T-helper 1 cell (primary cell): Measurements from ENCODE around the gene ALDH4A1.
A peak's percentile ranks its signal among the peaks of the same experiment; 100 is the strongest.

Experiments used
- DNase-seq, 5 donors: peaks; one replicate each; pipeline ENCODE4 v3.0.0-alpha.2; 2012 to 2020

Gene ALDH4A1

DNA sequence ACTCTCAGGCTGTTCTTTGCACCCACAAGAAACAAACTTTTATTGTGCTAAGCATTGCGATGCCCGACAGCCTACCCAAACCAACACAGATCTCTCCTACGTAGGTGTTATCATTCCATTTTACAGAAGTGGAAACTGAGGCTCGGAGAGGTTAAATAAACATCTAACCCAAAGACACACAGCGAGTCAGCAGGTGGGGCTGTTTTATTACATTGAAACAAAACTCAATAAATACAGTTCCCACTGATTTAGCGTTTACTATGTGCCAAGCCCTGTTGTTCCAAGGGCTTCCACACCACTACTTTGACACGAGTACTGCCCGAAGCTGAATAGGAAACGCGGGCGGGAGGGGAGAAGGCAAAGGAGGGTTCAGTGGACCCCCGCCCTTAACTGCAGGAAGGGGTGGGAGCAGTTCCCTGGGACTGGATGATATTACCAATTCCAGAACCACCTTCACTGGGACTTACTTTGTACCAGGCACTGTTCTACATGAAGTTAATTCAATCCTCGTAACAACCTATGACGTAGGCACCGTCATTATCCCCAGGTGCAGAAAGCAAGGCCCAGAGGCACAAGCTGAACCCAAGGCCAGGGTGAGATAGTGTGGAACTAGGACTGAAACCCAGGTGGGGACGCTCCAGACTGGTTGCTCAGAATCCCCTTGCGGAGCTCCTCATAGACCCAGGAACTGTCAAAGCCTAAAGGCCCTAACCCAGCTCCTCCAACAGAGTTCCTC lies 19.3 kb upstream of the ALDH4A1 start:
- DNase-seq, result no peak

DNA sequence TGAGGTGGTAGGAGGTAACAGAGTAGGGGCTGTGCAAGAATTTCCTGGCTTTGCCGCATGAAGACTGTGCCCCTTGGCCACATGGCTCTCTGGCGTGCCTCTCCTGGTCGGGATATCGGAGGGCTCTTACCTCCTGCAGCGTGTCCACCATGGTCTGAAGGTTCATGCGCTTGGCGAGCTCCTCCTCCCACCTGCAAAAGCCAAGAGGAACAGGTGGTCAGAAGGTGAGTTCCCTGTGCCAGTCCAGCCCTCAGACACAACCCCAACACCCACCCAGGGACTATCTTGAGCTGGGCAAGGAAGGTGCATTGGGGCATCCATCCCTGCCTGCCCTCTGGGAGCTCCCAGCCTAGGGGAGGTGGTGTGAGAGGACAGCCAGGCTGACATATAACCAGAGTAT lies 18.6 kb upstream of the ALDH4A1 start:
- DNase-seq, result no peak

DNA sequence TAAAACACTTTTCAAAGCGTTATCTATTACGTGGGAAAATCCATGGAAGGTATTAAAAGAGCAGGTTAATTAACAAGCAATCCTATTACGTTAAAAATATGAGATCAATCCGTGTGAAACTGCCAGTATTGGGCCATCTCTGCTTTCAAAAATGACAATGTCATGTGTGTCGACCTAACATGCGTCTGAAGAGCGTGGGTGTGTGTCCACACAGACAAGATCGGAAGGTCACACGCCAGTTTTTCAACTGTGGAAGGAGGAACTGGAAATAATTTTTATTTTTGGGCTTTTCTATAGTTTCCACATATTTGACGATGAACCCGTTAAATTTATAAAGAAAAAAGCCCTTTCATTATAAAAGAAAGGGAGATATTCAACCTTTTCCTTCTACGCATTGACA lies 17.6 kb upstream of the ALDH4A1 start:
- no peak for DNase-seq

DNA sequence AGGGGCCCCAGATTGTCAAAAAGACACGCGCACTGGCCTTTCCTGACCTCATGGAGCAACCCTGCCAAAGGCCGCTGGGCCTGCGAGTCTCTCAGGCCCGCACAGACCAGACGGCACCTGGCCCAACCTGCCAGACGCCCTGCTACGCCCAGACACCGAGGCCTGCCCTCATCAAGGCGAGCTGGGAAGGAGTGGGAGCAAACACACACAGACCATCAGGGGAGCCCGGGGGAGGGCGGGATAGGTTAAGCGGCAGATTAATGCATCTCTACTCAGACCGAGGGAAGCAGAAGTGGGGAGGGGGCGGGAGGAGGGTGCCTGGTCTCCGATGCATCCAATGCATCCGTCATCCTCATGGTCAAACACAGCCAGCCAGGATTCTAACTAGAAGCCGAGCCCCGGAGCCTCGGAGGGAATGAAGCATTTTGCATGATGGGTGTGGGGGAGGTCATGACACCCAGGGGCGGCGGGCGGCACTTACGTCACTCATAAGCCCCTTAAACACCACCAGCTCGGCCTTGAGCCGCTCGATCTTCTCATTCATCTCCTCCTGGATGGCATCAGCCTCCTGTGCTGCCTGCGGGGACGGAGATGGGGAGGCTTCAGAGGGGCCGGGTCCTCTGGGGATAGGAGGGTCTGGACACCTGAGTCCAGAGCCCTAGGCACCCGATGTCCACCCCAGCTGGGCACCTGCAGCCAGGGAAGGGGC lies 17.0 kb upstream of the ALDH4A1 start:
- no peak for DNase-seq

DNA sequence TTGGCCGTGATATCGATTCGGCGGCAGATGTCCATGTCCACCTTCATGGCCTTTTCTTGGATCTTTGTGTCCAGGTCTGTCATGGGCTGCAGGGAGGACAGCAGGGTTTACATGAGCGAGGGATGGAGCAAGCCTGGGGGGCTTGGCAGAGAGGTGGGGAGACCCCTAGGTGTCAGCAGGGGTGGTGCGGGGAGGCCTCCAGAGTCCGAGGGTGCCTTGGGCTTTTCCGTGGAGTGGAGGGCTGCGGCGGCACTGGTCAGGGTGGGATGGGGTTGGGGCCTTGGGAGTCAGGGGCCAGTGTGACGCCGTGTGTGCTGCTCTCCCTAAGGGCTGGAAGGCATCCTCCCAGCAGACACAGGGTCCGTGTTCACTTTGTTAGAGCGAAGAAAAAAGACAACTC lies 16.1 kb upstream of the ALDH4A1 start:
- DNase-seq, result no peak

DNA sequence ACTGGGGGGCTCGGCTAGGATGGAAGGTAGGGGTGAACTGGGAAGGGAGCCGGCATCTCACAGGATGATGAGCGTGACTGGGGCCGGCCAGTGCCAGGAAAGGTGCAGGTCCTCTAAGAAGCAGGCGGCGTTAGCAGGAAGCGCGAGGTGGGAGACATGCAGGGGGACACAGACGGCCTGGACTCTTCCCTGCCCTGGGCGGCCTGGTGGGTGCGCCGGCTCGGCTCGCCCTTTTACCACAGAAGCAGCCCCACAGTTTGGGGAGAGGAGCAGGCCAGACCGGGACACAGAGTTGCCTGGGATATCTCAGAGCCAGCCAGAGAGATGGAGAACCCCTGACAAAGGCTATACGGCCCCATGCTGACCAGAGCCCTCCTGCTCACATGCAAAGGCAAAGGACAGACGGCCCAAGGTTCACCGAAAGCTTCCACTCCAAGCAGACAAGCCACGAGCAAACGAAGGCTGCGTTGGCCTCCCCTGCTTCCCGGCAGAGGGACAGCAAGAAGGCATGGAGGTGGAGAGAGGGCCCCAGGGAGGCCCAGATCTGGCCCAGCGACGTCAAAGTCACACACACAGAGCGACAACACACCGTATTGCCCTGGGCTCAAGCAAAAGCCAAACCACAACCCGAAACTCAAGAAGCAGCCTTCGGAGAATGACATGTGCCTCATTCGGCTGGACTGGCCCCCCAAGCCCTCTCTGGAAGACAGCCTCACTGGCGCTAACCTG lies 14.9 kb upstream of the ALDH4A1 start:
- no peak for DNase-seq

DNA sequence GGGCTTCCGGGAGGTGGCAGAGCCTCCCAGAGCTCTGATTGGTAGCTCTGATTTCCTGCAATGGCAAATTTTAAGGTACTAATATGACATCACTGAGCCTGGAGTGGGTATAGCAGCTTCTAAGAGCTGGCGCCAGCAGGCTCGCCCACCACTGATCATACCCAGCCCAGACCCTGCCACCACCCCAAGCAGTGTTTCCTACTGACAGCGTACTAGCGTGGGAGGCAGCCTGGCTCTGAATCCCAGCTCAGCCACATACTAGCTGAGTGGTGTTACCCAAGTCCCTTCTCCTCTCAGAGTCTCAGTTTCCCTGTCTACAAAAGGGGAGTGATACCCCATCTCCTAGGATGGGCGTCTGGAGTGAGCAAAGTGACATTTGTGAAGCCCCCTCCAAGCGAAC lies 13.0 kb upstream of the ALDH4A1 start:
- no peak for DNase-seq

DNA sequence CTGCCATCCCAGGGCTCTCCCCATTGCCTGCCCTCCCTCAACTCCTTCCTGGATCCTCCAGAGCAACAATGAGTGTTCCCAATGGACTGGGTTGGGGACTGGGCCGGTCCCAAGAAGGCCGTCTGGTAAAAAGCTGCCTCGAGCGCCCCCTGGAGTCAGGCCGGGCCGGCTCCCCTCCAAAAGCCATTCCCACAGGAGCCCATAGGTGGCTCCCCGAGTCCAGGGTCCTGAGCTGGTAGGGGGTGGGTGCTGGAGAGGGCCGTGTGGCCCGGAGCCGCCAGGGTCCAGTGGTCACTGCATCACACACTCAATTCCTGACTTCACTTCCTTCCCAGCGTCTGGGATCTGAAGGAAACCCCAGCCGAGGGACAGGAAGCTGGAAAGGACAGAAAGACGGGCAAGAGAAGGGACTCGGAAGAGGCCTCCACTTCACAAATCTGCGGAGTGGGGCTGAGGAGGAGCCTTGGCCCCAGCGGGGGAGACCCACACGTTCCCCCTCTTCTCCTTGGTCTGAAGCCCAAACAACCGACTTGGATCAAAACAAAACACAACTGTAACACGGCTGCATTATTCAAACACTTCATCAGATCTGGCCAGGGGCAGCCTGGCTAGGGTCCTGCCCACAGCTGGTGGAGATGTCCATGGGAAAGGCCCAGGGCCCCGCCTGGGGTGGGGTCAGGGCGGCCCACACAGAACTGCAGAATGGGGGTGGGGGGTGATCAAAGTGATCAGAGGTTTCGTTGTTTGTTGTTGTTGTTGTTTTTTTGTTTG lies 10.9 kb upstream of the ALDH4A1 start:
- DNase-seq, result peak; percentile 46 to 67 (median 59)

DNA sequence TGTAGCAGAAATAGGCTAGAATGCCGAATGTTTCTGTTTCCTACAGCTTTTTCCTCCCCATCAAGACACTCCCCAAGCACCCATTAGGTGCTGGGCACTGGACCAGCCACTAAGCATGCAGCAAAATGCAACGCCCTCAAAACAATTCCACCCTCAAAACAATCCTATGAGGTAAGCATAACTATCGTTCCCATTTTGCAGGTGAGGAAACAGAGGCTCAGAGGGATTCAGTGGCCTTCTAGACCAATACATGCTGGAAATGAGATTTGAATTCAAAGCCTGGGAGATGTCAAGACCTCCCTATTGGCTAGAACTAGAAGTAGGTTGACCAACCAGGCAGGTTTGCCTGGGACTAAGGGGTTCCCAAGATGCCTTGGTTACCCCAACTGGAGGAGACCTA lies 10.2 kb upstream of the ALDH4A1 start:
- DNase-seq, result no peak

DNA sequence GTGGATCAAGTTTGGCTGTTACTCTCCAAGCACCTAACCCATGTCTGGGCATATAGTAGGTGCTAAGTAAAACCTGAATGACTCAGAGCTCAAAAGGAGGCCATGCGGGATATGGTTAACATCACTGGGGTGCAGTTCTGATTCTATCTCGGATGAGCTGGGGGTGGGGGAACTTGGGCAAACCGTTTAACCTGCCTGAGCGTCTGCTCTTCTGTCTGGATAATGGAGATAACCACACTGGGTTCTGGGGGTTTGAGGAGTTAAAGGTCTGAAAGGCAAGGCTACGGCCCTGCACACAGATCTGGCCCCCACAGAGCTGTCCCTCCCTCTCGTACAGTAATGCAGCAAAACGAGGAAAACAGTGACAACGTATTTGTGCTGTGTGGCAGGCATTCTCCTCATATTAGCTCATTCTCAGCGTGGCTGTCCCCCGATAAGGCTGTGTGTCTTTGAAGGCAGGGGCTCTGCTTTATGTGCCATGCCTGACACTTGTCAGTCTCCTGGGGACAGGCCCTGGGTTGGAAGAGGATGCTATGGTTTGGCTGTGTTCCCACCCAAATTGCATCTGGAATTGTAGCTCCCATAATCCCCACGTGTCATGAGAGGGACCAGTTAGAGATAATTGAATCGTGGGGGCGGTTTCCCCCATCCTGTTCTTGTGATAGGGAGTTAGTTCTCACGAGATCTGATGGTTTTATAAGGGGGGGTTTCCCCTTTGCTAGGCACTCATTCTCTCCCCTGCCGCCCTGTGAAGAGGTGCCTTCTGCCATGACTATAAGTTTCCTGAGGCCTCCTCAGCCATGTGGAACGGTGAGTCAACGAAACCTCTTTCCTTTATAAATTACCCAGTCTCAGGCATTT lies 6.8 kb upstream of the ALDH4A1 start:
- DNase-seq, result no peak

DNA sequence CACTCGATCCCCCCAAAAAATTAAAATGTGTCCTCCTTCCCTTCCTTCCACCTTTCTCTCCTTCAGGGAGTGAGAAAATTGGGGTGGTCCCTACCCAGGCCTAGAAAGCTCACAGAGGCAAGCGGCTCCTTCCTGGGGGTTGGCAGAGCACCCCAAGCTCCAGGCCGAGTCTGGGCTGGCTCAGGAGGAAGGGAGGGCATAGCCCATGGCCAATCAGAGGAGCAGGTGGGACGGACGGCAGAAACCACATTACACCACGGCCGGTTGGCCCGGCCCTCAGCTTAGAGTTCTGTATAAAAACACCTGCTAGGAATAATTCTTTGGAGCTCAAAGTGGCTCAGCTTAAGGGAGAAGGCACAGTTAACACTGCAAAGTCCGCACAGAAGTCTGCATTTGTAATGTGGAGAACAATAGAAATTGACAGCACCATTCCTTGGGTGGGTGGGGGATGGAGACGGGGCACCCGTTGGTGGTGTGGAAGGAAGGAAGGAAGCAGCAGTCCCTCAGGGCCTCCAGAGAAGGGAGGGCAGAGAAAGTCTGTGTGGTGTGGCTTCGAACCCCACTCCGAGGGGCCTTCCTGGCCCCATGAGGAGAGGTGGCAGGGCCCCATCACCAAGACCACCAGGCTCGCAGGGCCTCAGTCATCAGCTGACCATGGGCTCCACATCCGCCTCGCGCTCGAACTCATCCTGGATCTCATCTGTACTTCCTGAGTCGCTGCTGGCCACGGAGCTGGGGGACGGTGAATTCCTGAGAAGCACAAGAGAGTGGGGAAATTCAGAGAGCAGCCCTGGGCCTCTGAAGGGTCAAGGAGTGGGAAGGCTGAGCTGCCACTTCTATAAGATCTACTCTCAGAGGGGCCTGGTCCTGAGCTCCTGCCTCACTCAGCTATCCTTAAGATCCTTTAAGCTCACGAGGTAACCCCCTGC lies 5.8 kb upstream of the ALDH4A1 start:
- no peak for DNase-seq

DNA sequence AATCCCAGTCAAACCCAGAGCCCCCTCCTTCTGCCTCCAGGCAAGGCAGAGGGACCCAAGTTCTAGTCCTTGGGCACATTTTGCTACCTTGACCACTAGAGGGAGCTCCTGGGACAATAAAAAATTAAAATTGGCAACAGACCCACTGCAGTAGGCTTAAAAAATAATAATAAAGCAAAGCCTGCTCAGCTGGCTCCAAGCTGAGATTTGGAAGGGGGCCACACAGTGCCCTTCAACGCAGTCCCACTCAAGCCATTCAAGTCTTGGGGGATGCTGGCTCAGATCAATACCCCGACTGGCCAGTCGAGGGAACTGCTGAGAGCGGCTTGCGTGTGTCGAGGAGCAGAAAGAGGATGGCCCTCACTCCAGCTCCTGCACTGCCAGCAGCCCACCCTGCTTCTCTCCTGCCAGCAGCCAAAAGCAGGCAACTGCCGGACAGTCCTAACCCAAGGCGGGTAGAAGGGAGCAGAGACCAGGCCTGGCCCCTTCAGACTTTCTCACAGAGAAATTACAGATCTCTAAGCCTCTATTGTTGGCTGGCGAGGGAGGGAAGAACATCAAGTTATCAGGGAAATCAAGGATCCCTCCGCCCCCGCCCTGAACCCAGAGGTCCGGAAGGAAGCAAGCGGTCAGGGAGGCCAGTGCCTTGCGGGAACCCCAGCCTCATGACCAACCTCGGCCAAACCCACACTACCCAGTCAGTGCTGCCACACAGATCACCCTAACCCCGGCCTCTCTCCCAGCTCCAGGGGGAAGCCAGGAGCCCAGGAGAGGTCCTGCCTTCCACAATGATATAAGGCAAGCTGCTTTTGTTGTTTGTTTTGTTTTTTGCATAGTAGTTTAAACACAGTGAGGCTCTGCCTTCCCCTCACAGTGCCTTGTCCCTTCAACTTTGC lies 4.9 kb upstream of the ALDH4A1 start:
- DNase-seq, result peak in 4 of 5 donors; percentile 27 to 62 (median 60)

DNA sequence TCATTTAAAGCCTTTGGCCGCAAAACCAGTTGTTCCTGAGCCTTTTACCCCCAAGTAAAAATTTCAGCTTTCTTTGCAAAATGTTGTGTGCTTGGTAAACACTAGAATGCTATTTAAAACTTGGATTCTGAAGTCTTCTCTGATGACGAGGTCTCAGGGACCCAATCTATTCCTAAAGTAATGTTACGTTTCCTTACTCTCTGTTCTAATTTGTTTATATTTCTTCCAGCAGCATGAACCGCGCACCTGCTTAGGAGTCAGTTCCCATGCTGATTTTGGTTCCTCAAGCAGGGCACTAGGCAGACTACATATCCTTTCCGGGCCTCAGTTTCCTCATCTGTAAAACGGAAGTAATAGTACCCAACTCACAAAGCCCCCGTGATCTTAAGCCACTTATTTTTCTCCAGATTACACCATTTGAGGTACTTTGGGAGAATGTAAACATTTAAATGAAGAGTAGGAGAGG lies 969 bp upstream of the ALDH4A1 start:
- DNase-seq, result no peak

DNA sequence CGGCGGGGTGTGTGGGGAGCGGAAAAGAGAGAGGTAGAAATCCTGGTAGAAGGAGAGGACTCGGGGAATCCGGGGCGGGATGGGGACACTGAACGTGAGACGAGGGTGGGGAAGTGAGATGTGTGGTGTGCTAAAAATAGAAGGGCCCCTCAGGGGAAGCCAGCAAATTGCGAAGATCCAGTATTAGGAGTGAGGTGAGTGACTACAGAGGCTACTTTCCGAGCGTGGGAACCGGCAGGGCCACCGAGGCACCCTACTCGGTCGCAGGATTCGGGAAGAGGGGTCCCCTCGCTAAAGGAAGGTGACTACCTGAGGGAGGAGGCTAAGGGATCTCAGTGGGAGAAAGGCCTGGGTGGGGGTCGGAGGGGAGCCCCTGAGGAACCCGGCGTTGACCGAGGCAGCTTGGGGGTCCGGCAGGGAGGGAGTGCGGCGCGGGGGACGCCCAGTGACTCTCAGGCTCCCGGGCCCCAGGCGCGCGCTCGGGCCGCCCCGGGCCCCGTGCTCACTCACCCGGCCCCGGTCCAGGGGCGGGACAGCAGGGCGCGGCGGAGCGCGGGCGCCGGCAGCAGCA lies 318 bp downstream of the ALDH4A1 start:
- DNase-seq, result peak in 1 of 5 donors; percentile 7

DNA sequence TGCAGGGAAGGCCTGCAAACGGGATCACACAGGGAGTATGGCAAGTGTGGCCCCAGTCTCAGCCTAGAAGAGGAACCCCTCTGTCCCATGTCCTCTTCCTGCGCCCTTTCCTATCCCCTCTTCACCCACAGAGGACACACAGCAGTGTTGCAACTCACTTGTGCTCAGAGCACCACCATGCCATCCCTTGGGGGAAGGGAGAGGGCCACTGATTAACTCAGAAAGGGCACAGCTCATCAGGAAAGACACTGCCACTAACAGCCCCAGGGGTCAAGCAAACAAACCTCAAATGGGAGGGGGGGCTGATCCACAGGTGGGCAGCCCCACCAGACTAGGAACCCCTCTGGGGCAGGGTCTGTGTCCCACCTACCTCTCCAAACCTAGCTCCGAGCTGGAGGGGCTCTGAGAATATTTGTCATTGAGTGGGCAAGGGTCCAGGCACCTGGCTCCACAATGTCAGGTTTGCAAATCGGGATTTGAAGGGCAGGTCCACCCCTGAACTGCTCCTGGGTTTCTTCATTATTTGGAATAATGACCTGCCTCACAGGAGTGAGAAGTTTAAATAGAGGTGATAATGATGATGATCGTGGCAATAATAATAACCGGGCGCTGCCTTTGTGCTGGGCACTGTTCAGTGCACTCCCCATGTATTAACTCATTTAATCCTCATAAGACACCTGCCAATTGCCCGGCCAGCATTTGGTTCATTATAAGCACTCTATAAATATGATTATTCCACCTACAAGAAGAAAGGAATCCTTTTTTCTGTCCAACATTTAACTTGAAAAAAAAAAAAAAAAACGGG lies 1.0 kb downstream of the ALDH4A1 start:
- DNase-seq, result no peak

DNA sequence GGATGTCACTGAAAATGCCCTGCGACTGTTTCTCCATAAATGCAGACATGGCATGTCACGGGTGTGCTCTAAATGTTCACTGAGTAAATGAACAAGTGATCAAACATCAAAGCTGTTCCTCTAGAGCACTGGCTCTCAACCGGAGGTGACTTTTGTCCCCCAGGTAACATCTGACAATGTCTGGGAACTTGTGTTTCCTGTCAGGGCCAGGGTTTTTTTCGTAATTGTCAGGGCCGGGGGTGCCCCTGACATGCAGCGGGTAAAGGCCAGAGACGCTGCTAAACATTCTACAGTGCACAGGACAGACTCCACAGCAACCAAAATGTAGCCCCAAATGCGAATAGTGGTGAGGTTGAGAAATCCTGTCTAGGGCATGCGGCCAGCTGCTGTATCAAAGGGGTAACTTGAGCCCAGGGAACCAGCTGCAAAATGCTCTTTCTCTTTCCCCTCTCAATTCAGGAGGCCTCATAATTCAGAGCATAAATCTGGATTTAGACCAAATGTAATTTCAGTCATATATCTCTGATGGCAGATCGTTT lies 2.0 kb downstream of the ALDH4A1 start:
- DNase-seq, result no peak

DNA sequence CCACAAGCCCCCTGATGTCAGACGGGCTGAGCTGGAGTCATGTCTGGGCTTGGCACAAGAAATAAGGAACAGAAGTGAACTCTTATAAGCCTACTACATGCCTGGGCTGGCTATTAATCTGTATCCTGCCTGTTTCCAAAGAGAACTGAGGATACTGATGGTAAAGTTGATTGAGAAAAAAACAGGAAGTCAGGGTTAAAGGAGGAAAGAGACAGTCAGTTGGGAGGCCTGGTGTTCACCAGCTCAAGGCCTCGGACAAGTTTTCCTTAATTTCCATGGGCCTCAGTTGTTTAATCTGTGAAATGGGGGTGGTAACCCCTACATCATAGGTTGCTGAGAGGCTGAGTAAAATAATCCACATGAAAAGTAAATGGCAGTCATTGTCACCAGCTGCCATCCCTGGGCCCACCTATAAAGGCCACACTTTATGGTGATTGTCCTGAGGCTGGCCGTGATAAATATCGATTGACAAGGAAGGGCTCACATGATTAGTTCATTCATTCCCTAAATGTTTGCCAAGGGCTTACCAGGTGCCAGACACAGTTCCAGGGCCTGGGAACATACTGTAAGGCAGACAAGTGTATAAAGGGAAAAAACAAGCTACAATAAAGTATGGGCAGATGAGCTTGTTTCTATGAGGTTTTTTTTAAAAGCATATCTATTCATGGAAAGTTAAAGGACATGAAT lies 2.8 kb downstream of the ALDH4A1 start:
- no peak for DNase-seq

DNA sequence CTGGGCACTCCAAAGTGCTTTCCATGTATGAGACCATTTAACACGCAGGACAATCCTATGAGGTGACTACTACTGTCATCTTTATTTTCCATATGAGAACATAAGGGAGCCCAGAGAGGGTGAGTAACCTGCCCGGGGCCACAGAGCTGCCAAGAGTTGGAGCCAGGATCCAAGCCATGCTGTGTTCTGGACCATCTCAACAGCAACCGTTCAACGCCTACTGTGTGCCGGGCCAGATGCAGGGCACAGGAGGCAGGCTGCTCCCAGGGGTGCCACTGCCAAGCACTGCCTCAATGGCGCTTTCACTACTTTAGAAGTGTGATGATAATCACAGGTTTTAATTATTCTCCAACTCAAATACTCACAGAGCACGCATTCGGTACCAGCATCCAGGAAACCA lies 3.8 kb downstream of the ALDH4A1 start:
- DNase-seq, result no peak
